ENCODE data around the gene STON2.

STON2 gene

DNA sequence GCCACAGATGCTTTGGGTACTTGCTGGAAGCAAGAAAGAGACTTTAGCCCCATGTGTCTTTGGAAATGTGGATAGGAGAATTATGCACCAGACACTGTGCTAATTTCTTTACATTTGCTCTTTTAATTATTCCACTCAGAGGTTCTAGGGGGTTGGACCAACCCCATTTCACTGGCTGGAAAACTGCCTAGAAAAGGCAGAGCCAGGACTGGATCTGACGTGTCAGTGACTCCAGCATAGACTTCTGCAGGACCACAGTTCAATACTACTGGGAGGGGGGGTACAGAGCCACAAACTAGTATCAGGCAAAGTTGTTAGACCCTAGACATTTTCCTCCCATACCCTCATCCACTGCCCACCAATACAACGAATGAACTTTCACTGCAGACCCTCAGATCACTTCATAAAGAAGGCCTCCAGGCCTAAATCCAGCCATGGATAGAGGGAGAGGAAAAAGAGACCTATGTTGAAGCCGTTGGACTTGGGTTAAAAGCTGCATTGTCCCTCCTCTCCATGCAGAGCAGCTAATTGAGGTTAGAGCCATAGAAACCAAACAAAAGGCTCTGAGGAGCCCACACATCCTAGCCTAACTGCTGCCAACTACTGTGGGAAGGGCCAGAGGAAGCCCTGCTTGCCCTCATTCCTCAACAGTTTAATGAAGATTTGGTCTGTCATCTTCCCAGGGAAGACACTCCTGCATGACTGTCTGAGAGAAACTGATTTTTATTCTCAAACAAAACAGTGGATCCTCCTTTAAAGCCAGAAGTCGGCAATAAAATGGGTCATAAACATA lies 68.7 kb downstream of the STON2 start:
- DNase-seq (ENCODE audit: low spot score) = no peak

DNA sequence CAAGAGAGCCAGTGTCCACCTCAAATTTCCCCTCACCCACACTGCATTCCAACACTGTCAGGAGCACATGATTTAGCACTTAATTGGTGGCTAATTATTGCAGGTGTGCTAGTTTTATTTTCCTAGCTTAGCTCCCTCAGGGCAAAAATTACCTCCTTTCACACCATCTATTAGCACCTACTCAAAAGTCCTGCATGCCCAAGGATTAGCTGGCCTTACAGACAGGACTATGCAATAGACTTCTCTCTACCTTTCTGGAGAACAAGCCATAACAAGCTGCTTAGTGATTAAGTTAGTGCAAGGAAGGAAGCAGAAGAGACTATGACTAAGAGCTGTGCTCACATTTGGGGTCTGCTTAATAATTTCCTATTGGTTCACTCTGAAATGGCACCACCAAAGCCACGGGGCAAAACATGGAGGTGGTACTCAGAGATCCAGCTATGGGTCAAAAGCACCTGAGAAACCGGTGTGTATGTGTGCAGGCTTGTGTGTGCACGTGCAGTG lies 69.5 kb downstream of the STON2 start:
- no peak for DNase-seq (ENCODE audit: low spot score)

DNA sequence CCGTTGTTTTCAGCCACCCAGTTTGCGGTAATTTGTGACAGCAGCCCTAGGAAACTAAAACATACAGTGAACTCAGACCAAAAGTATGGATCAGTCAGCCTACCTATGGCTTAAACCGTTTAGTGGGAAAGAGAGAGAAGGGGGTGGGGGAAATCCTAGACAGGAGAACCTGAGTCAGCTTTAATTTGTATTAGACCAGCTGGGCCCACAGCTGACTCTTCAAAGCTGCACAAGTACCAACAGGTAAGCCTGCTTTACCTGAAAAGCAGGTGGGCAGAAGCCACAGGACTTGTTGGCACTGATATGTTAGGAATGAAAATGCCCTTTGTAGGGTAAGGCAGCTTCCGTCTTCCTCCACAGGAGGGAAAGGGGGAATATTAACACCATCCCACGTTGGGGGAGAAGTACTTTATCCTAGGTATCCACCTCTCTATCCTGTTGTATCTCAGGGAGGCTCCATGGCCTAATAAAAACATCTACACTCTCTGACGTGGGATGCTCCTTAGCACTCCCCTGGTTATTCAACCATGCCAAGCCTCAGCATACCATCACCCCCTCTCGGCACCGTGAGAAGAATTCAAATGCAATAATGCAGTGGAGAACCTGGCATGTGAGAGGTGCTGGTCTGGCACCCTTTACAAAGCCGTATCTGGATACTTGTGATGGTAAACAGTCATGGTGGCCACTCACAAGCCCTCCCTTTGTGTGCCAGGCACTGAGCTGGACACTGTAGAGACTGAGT lies 70.3 kb downstream of the STON2 start:
- no peak for DNase-seq (ENCODE audit: low spot score)

DNA sequence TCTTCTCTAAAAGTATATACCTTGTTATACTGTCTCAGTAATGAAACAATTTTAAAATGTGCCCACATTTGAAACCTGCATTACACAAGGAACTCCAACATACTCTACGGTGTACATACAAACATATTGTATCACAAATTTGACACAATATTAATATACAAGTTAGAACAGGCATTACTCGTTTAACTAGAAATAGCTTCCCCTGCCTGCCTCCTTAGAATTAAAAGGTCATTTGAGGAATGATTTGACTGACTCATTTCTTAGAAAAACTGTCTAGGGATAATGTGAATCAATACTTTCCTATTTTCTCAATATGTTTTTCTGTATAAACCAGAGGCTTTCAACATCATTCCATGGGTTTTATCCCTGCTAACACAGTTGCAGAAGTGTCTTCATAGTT lies 73.7 kb downstream of the STON2 start:
- DNase-seq (ENCODE audit: low spot score) = no peak

DNA sequence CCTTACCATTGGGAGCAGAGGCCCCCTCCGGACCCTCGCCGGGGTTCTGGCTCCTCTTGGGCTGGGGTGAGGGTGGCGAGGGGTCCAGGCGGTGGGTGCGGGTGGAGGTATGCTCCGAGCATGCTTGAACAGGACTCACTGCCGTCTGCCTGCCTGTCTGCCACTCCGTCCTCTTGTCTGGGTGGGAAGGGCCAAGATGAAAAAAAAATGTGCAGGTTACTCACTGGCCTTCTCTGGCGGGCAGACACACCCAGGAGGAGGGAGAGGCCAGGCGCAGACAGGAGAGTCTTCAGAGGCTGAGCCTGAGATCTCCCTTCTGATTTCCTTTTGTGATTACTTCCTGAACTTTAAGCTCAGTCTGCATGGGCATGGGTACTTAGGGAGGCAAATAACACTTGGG lies 76.1 kb downstream of the STON2 start:
- no peak for DNase-seq (ENCODE audit: low spot score)

DNA sequence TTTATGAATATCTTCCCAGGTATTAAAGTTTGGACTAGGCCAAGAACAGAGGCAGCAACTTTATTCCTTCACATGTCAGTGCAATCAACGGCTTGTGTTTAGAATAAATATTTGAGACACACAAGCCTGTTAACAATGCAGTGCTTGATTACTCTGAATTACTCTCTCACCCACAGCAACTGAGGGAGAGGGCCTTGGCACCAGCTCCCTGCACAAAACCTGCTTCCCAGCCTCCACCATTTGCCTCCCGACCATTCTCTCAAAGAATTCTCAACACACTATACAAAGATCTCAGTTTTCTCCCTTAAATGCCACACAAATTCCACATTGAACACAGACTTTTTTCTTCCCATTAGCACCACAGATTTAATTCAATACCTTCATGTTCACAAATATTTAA lies 77.0 kb downstream of the STON2 start:
- DNase-seq (ENCODE audit: low spot score) = no peak

DNA sequence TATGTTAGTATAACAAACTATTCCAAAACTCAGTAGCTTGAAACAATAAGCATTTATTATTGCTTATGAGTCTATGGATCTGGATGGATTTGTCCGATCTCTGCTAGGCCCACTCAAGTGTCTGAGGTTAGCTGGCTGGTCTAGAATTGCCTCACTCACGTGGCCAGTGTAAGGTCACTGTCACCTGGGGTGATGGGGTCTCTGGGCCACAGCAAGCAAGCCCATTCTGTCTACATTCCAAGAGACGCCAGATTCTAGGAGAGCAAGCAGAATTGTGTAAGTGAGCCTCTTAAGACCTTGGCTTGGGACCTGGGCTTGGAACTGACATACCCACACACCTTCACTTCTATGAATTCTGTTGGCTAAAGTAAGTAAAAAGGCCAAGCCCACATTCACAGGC lies 80.2 kb downstream of the STON2 start:
- no peak for DNase-seq (ENCODE audit: low spot score)

DNA sequence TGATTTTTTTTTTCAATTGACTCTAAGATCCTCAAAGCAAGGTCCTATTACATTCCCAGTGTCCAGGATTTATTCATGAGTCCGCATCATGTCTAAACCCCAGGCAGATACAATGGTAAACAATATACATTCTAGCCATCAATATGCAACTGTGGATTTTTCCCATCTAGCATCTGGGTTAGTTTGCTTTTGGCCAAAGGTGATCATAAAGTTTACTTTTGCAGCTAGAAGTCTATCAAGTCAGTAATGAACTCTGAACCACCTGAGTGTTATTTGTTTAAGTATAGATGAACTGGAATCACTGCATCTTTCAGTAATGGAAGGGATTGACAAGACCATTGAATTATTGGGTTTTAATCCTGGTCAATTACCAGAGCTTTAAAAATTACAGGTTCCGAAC lies 80.8 kb downstream of the STON2 start:
- no peak for DNase-seq (ENCODE audit: low spot score)

DNA sequence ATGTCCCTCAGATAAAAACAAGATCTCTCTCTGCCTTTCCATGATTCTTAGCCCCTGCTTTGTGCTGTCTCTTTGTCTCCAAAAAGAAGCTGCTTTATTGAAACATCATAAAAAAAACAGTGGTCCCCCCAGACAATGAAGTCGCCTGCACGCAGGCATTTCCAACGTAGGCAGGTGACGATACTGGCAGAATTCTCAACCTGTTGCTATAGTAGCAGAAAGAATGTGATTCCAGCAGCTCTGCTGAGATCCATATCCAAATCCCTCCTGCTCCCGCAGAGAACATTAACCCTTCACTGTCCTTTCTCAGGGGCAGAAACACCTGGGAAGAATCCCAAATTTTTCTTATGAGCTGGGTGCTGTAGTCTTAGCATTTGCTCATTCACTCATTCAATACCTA lies 84.8 kb downstream of the STON2 start:
- DNase-seq (ENCODE audit: low spot score) = no peak

DNA sequence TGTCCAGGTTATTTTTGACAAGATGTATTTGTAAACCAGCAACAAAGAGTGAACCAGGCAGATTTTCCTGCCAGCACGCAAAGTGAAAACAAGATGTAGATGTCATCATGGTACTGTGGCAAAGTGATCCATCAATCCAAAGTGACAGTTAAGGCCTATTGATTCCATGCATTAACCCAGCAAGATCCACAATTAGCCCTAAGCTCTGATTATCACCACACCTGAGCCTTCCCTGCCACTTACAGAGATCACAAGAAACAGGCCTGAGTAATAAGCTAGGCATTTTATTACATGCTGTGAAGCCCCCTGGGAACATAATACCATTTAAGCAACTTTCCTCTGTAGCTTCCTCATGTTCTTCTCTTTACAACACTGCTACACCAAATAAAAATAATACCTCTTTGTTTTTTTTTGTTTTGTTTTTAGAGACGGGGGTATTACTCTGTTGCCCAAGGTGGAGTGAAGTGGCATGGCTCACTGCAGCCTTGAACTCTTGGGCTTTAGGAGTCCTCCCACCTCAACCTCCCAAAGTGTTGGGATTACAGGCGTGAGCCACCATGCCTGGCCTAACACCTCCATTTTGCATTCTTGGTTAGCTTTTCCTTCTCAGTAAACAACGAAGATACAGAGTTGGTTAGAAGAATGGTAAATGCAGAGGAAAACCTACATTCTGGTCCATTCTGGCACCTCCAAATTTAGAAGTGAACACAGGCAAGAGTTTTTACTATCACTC lies 85.5 kb downstream of the STON2 start:
- DNase-seq (ENCODE audit: low spot score) = no peak

DNA sequence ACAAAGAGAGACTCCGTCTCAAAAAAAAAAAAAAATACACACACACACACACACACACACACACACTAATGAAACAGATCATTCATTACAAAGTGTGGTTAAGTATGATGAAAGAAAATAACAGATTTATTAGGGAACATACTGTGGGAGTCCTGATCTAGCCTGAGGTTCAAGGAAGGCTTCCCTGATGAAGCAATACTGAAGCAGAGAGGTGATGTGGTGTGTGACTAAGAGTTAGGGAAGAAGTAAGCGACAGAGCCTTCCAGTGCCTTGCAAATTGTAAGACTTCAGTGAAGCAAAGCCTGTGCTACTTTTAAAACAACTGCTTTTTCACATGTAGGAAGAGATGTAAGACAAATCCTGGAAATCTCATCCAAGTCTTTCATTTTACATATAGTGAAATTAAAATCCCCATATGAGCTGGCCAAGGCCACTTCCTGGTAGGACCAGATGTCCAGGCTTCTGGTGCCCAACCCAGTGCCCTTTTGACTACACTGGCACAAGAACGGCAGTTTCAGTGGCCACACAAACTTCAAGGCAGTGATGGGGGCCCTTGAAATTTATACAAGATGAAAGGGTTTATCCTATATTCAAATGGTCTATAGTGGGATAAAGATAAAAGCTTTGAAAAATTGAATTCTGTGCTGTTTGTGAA lies 86.2 kb downstream of the STON2 start:
- DNase-seq (ENCODE audit: low spot score) = no peak

DNA sequence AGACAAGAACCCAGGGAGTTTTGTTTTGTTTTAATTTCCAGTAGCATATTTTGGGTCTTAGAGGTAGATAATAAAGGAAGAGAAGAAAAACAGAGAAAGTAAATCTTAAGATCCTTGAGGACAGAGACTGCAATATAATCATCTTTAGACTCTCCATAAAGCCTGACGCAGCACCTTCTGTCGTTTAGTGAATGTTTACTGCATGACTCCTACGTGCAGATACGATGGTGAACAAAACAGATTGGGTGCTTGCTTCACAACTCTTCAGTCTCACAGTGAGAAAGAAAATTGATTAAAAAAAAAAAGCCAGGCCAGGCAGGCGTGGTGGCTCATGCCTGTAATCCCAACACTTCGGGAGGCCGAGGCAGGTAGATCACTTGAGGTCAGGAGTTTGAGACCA lies 86.9 kb downstream of the STON2 start:
- no peak for DNase-seq (ENCODE audit: low spot score)

DNA sequence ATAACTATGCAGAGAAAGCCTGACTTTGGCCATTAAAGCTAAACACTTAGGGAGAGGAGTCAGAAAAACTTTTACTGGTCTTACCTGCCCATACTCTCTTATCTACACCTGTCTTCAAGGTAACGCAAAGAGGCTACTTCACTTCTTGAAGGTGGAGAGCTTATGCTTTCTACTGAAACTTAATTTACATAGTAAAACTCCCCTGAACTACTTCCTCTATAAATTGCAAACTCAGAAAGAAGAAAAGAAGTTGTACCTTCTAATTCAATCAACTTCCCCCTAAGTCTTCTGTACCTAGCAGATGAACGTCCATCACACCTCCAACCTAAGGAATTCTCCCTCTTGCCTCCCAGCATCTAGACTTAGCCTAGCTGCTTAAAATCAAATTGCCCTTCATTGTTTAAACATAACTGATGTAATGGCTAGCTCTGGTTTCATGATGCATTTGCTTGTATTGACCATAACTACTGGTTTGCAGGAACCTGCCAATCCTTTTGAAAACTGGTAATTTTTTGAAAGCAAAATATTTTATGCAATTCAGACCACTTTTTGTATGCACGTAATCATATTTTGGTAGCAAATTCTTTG lies 87.7 kb downstream of the STON2 start:
- DNase-seq (ENCODE audit: low spot score) = no peak

DNA sequence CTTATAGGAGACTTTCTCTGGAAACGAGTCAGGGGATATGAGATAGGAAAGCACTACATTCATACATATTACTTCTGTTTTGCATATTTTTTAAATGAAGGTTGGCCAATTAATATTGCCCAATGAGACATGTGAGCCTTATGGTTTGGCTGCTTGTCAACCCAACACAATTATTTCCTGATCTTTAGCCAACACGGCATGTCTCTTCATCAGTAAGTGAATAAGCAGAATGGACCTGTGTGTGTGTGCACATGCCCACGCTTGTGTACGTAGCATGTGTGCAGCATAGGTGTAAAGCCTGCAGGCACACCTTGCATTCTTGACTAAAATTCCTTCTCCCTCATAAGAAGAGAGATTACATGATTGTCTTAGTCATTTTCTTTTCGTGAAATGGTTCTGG lies 88.3 kb downstream of the STON2 start:
- no peak for DNase-seq (ENCODE audit: low spot score)

DNA sequence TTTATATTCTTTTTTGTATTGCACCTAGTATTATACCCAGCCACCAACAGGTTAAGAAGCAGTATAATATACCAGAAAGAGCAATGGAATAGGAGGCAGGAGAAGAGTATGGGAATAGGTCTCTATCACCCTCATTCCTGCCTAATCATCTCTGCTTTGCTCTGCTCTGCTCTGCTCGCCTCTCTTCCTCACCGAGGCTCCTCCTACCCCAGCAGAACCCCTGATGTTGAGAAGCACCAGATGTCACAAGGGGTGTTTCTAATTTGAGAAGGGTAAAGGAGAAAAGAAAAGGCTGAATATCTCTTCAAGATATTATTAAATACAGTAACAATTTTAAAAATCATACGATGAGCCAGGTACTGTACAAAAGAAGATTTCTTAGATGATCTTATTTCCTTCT lies 89.0 kb downstream of the STON2 start:
- DNase-seq (ENCODE audit: low spot score) = no peak

DNA sequence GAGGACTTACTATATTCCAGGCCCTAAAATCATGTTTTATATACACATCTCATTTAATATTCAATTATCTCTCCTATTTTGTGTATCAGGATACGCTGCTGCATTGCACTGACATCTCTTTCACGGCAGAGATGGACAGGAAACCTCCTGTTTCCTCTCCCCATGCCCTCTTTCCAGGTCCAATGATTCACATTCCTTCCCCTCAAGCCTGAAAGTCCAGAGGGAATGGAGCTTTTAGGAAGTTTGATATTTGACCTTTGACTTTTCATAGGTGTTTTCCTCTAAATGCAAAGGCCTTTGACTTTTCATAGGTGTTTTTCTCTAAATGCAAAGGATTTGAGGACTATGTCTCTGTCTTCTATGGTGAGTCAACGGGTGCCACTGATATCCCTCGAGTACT lies 89.5 kb downstream of the STON2 start:
- DNase-seq (ENCODE audit: low spot score) = no peak

DNA sequence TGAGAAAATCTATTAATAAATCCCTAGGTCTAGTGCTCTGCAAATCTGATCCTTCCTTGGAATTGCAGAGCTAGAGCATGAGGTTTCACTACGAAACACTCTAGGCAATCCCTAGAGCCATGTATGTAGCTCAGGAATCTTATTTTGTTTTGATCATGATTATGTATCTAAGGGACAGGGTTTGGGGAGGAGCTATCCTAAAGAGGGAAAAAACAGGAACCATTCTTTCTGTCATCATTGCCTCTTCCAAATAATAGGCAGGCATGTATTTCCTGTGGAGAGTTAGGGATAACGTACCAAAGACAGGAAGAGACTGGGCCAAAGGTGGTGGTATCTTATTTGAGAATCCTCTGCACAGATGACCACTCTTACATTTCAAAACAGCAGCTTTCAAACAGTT lies 90.6 kb downstream of the STON2 start:
- no peak for DNase-seq (ENCODE audit: low spot score)

DNA sequence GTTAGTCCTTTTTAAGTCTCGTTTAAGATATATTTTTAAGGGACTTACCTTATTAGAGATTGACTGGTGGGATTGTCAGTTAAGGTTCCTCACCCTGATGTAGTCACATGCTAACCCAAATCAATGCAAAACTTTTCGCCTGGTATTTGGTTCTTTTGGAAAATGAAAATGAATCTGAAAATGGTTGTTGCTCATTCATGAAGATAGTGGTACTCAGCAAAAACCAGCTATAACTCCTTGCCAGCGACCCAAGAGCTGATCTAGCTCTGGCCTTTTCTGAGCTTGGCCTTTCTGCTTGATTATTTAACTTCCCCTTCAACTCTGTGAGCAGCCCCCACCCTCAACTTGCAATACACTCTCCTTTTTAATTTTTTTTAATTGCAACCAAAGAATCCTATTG lies 94.4 kb downstream of the STON2 start:
- no peak for DNase-seq (ENCODE audit: low spot score)

DNA sequence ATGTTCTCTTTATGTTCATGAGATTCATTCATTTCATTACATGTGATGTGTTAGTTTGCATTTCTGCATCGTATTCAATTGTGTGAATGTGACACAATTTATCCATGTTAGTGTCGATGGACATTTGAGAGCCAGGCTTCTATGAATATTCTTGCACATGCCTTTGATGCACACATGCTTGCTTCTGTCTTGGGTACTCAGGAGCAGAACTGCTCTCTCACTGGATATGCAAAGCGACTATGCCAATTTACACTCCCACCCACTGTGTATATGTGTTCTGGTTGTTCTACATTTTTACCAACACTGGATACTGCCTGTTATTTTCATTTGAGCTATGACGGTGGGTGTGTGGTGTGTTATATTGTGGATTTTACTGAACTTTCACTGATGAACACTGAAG lies 95.1 kb downstream of the STON2 start:
- DNase-seq (ENCODE audit: low spot score) = no peak

DNA sequence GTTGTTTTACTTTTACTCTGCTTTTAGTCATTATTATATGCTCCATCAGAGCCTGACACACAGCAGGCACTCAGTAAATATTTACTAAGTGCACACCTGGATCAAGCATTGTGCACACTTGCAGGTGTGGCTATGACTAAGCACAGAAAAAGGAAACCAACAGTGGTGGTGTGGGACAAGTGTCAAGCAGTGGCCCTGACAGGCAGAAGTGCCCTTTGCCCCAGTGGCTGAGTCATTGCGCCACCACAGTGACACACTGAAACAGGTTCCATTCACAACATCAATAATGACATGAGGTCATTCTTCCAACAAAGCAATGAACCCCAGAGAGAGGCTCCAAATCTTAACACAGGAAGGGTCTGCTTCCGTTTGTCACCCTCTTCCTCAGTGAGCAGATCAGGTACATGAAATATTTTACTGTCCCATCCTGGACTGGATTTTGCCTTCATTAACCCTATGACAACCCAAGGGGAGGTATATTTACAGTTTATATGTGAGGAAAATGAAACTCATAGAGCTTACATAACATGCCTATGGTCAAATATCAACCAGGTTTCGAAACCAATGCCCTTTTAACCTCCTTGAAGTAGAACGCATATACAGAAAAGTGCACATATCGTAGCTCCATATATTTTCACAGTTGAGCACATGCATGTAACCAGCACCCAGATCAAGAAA lies 96.7 kb downstream of the STON2 start:
- peak; percentile 1 for DNase-seq (ENCODE audit: low spot score)

DNA sequence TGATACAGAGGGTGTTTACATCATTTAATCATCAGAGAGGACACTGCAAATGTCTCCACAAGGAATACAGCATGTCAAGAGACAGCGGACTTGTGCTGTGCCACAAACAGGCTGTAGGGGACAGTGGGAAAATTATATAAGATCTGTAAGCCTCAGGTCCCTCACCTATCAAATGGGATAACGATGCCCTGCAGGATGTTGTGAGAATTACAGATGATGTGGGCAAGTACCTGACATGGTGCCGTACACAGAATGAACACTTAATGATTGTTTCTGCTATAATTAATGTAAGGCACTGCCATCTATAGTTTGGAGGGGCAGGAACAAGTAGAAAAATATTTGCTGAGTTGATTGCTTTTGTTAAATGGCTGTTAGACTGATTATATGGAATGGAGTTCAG lies 97.5 kb downstream of the STON2 start:
- DNase-seq (ENCODE audit: low spot score) = no peak
